ENCODE results near the gene GABARAP.
A peak's percentile ranks its signal among the peaks of the same experiment; 100 is the strongest.

The GABARAP gene

GRCh38 chr17:7219812-7220592 is 22.2 kb downstream of the GABARAP start, which contains the start of the genes ACADVL and DLG4:
TSS of gene ACADVL (plus strand) at chr17:7219938. CDS start at chr17:7219985, 47 bp downstream.
TSS of gene DLG4 (minus strand) at chr17:7219836.
- peak; percentile 80 for DNase-seq
- H3K27me3 ChIP-seq (replicated peaks), result no peaks in the 10 kb centered on the region
- peaks cover 33% of the 10 kb centered on the region for H3K36me3 ChIP-seq (replicated peaks)
- TF ChIP-seq, protein P1, sequence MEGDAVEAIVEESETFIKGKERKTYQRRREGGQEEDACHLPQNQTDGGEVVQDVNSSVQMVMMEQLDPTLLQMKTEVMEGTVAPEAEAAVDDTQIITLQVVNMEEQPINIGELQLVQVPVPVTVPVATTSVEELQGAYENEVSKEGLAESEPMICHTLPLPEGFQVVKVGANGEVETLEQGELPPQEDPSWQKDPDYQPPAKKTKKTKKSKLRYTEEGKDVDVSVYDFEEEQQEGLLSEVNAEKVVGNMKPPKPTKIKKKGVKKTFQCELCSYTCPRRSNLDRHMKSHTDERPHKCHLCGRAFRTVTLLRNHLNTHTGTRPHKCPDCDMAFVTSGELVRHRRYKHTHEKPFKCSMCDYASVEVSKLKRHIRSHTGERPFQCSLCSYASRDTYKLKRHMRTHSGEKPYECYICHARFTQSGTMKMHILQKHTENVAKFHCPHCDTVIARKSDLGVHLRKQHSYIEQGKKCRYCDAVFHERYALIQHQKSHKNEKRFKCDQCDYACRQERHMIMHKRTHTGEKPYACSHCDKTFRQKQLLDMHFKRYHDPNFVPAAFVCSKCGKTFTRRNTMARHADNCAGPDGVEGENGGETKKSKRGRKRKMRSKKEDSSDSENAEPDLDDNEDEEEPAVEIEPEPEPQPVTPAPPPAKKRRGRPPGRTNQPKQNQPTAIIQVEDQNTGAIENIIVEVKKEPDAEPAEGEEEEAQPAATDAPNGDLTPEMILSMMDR (IDR thresholded peaks at IDR 0.05; ENCODE audit: low read depth, low read length, missing control alignments), result no peak
- peak within 1 kb of the TSS; percentile 89 for H3K27ac ChIP-seq
- in situ Hi-C loops (cut with HindIII; ENCODE audit: low pct_ligation_motif_present, low sequenced_read_pairs), result no loop called here
- H3K4me3 ChIP-seq (ENCODE audit: low read depth, low read length), result peak within 1 kb of the TSS; percentile 78

DNA sequence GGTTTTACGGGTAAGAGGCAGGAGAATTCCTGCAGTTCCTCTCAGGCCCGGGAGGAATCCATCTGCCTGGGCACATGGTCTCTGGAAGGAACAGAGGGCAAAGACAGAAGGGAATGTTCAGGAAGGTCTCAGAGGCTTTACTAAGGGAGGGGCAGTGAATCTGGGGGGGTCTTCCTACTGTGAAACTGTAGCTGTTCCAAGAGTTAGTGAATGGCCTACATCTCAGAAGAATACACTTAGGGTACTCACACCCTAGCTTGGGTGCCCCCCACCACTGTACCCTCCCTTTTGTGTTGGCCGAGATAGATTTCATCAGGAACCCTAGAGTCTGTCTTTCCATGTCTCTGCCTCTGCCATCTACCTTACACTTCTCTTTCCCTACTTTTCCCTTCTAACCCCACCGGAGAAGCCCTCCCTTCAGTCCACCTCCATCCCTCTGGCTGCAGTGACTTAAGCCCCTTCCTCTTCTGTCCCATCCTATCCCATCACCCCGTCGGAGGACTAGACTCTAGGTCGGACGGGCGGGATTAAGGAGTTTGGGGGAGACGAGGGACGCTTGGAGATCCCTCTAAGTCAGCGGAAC is 22.9 kb downstream of the GABARAP start:
- TF ChIP-seq, protein P1 (IDR thresholded peaks at IDR 0.05; ENCODE audit: low read depth, low read length, missing control alignments), result no peak
- peaks cover 30% of the 10 kb centered on the region for H3K36me3 ChIP-seq (replicated peaks)
- peak overlapping the region; percentile 78 for H3K4me3 ChIP-seq (ENCODE audit: low read depth, low read length)
- no peak overlapping the region for H3K27ac ChIP-seq
- in situ Hi-C loops (cut with HindIII; ENCODE audit: low pct_ligation_motif_present, low sequenced_read_pairs), result no loop called here
- no peak for DNase-seq
- H3K27me3 ChIP-seq (replicated peaks), result no peaks in the 10 kb centered on the region

- no peaks in the 10 kb centered on the region for H3K27me3 ChIP-seq (replicated peaks)
- in situ Hi-C loops (cut with HindIII; ENCODE audit: low pct_ligation_motif_present, low sequenced_read_pairs), result no loop called here
- H3K4me3 ChIP-seq (ENCODE audit: low read depth, low read length), result no peak overlapping the region
- H3K27ac ChIP-seq, result no peak overlapping the region
- TF ChIP-seq, protein P1 (IDR thresholded peaks at IDR 0.05; ENCODE audit: low read depth, low read length, missing control alignments), result no peak
- peaks cover 24% of the 10 kb centered on the region for H3K36me3 ChIP-seq (replicated peaks)
- no peak for DNase-seq
Observed at GRCh38 chr17:7218758-7219157, 23.5 kb downstream of the GABARAP start.

GRCh38 chr17:7218166-7218565 is 24.1 kb downstream of the GABARAP start:
- TF ChIP-seq, protein P1 (IDR thresholded peaks at IDR 0.05; ENCODE audit: low read depth, low read length, missing control alignments), result no peak
- Histone ChIP-seq H3K36me3 (replicated peaks) (peaks cover 18% of the 10 kb centered on the region), H3K27me3 (replicated peaks) (no peaks in the 10 kb centered on the region), H3K27ac (no peak overlapping the region), H3K4me3 (ENCODE audit: low read depth, low read length) (peak overlapping the region; percentile 69)
- DNase-seq, result no peak
- in situ Hi-C loops (cut with HindIII; ENCODE audit: low pct_ligation_motif_present, low sequenced_read_pairs), result no loop called here

DNA sequence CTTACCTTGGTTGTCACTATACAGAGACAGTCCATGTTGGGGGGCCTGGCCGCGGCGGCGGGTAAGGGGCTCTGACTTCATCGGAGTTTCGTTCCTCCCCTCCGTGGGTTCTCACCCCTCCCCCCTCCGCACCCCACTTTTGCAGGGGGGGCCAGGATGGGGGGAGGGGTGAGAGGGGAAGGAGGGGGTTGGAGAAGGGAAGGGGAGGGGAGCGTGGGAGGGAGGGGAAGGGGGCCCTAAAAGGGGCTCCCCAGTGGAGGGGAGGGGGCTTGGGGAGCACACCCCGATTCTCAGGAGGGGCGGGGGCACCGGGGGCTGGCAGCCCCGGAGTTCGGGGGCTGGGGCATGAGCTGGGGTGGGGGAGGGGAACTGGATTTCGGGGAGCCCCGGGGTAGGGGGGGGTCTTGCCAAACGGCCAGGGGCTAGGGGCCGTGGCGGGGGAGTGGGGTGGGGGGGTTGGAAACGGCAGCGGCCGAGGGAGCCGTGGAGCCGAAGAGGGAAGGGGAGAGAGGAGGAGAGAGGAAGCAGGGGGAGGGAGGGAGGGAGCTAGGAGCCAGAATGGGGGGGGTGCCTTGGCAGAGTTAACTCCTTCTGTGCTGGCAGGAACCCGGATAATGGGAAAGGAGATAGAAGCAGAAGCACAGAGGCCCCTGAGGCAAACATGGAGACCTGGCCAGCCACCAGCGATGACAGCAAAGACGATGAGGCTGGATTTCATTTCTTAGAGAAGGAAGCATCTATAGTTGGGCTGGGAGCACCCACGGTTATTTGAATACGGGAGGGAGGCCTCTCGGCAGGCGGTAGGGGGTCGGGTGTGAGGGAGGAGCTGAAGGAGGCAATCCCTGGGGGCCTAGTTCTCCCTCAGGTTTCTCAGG is 24.9 kb downstream of the GABARAP start:
- TF ChIP-seq, protein P1 (IDR thresholded peaks at IDR 0.05; ENCODE audit: low read depth, low read length, missing control alignments), result no peak
- Histone ChIP-seq H3K27ac (no peak overlapping the region), H3K4me3 (ENCODE audit: low read depth, low read length) (peak overlapping the region; percentile 69), H3K27me3 (replicated peaks) (no peaks in the 10 kb centered on the region), H3K36me3 (replicated peaks) (peaks cover 10% of the 10 kb centered on the region)
- in situ Hi-C loops (cut with HindIII; ENCODE audit: low pct_ligation_motif_present, low sequenced_read_pairs), result no loop called here
- DNase-seq, result peak; percentile 66

Data from brain microvascular endothelial cell (primary cell).